ENCODE results near the gene METRN. TPM values are rescaled to one million over a fixed set of nuclear protein-coding genes. Genes with fewer than 3 reads are reported as not detected.
"Not testable (repeated sequence)": the region's sequence is repeated elsewhere in the genome, so short reads cannot be mapped to it uniquely, and the experiment has no call there.

The METRN gene
- total RNA-seq, 1 donor from 2014 or later, result 58.5 TPM

- H3K4me3 Mint-ChIP-seq (ENCODE audit: unreplicated experiment), result no peak overlapping the region
- peak; percentile 82 for DNase-seq (ENCODE audit: low spot score)
- TF ChIP-seq CTCF (IDR thresholded peaks at IDR 0.05), result no peak
- H3K27ac Mint-ChIP-seq (ENCODE audit: unreplicated experiment), result no peak overlapping the region
- H3K9me3 Mint-ChIP-seq (ENCODE audit: low read depth), result no peaks in the 10 kb centered on the region
- peaks cover 9% of the 10 kb centered on the region for H3K27me3 Mint-ChIP-seq (ENCODE audit: low read depth)
- no peaks in the 10 kb centered on the region for H3K36me3 Mint-ChIP-seq (ENCODE audit: low read depth)
- peaks cover 8% of the 10 kb centered on the region for H3K4me1 Mint-ChIP-seq (ENCODE audit: low read depth)
Measured at GRCh38 chr16:747978-748746, 33.2 kb downstream of the METRN start.

- no peak for TF ChIP-seq CTCF (IDR thresholded peaks at IDR 0.05)
- no peak for DNase-seq (ENCODE audit: low spot score)
- Mint-ChIP-seq H3K4me1 (ENCODE audit: low read depth) (peaks cover 8% of the 10 kb centered on the region), H3K4me3 (ENCODE audit: unreplicated experiment) (no peak overlapping the region), H3K27ac (ENCODE audit: unreplicated experiment) (peak overlapping the region; percentile 91), H3K9me3 (ENCODE audit: low read depth) (no peaks in the 10 kb centered on the region), H3K36me3 (ENCODE audit: low read depth) (no peaks in the 10 kb centered on the region), H3K27me3 (ENCODE audit: low read depth) (peaks cover 9% of the 10 kb centered on the region)
Measured at GRCh38 chr16:749010-749409, 34.1 kb downstream of the METRN start.

- Mint-ChIP-seq H3K27me3 (ENCODE audit: low read depth) (peaks cover 9% of the 10 kb centered on the region), H3K4me3 (ENCODE audit: unreplicated experiment) (no peak overlapping the region), H3K36me3 (ENCODE audit: low read depth) (no peaks in the 10 kb centered on the region), H3K9me3 (ENCODE audit: low read depth) (no peaks in the 10 kb centered on the region), H3K4me1 (ENCODE audit: low read depth) (peaks cover 8% of the 10 kb centered on the region), H3K27ac (ENCODE audit: unreplicated experiment) (no peak overlapping the region)
- TF ChIP-seq CTCF (IDR thresholded peaks at IDR 0.05), result no peak
- no peak for DNase-seq (ENCODE audit: low spot score)
Measured at GRCh38 chr16:750485-750884, 35.6 kb downstream of the METRN start.

- H3K4me1 Mint-ChIP-seq (ENCODE audit: low read depth), result peaks cover 8% of the 10 kb centered on the region
- H3K36me3 Mint-ChIP-seq (ENCODE audit: low read depth), result no peaks in the 10 kb centered on the region
- H3K4me3 Mint-ChIP-seq (ENCODE audit: unreplicated experiment), result no peak overlapping the region
- no peak for DNase-seq (ENCODE audit: low spot score)
- peaks cover 2% of the 10 kb centered on the region for H3K9me3 Mint-ChIP-seq (ENCODE audit: low read depth)
- no peak overlapping the region for H3K27ac Mint-ChIP-seq (ENCODE audit: unreplicated experiment)
- H3K27me3 Mint-ChIP-seq (ENCODE audit: low read depth), result peaks cover 9% of the 10 kb centered on the region
- no peak for TF ChIP-seq CTCF (IDR thresholded peaks at IDR 0.05)
Measured at GRCh38 chr16:751152-752006, 36.5 kb downstream of the METRN start.

GRCh38 chr16:752007-752312 is 37.0 kb downstream of the METRN start:
- TF ChIP-seq CTCF (IDR thresholded peaks at IDR 0.05), result no peak
- peaks cover 12% of the 10 kb centered on the region for H3K27me3 Mint-ChIP-seq (ENCODE audit: low read depth)
- peaks cover 5% of the 10 kb centered on the region for H3K9me3 Mint-ChIP-seq (ENCODE audit: low read depth)
- peak overlapping the region; percentile 49 for H3K27ac Mint-ChIP-seq (ENCODE audit: unreplicated experiment)
- no peak for DNase-seq (ENCODE audit: low spot score)
- no peak overlapping the region for H3K4me3 Mint-ChIP-seq (ENCODE audit: unreplicated experiment)
- H3K36me3 Mint-ChIP-seq (ENCODE audit: low read depth), result no peaks in the 10 kb centered on the region
- H3K4me1 Mint-ChIP-seq (ENCODE audit: low read depth), result peaks cover 8% of the 10 kb centered on the region

- H3K36me3 Mint-ChIP-seq (ENCODE audit: low read depth); DNase-seq (ENCODE audit: low spot score); H3K4me3 Mint-ChIP-seq (ENCODE audit: unreplicated experiment); H3K4me1 Mint-ChIP-seq (ENCODE audit: low read depth); H3K27ac Mint-ChIP-seq (ENCODE audit: unreplicated experiment); H3K9me3 Mint-ChIP-seq (ENCODE audit: low read depth): not testable (repeated sequence)
- peaks cover 13% of the 10 kb centered on the region for H3K27me3 Mint-ChIP-seq (ENCODE audit: low read depth)
Measured at GRCh38 chr16:754121-754607, 39.2 kb downstream of the METRN start.
